NOMO-1 treated with DMSO at 0.1 percent for 48 hours (cell line): Measurements from ENCODE around the gene RICTOR.

Experiments used
- DNase-seq: peaks from one replicate; lab custom pipeline; 2025; ENCODE audit not compliant: unreplicated experiment; lab: John Stamatoyannopoulos, UW

RICTOR gene

DNA sequence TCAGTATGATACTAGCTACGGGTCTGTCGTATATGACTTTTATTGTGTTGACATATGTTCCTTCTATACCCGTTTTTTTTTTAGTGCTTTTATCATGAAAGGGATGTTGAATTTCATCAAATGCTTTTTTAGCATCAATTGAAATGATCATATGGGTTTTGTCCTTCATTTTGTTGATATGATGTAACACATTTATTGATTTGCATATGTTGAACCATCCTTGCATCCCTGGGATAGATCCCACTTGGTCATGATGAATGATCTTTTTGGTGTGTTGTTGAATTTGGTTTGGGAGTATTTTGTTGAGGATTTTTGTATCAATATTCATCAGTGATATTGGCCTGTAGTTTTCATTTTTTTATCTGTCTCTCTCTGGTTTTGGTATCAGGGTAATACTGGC, 177.4 kb downstream of the RICTOR start:
- no peak for DNase-seq

- DNase-seq: no peak
Measured at GRCh38 chr5:38892363-38892762, 181.8 kb downstream of the RICTOR start.

DNA sequence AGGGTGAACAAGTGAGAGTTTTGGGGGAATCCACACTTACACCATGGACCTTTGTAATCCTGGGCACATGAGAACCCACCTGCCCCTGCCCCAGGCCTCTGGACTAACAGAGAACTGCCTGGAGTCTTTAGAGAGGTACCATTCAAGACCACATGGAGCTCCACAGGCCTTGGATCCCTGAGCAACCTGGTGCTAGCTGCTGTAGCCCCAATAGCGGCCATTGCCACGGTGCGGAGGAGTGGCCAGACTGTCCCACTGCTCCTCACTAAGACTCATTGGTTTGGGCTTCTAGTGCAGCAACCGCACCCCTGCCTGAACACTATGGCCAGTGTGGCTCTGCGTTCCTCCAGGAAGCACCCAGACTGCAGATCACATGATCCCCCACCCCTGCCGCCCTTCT, 182.6 kb downstream of the RICTOR start:
- DNase-seq: no peak

GRCh38 chr5:38889424-38889823, 184.8 kb downstream of the RICTOR start:
- no peak for DNase-seq

GRCh38 chr5:38888041-38888440, 186.2 kb downstream of the RICTOR start:
- DNase-seq: no peak
